Esophagus squamous epithelium (tissue), 5 donors: ENCODE measurements around the gene PLCB1. TPM values are rescaled to one million over a fixed set of nuclear protein-coding genes. Genes with fewer than 3 reads are reported as not detected.

Experiments used
- DNase-seq: peaks from one replicate; lab custom pipeline; 2025; lab: John Stamatoyannopoulos, UW
- H3K27ac ChIP-seq, 4 donors: fragments of 200-600 bp; sonication (generic); one replicate each; pipeline ENCODE4 v1.5.1; 2016 to 2019; ENCODE audit warnings: mild to moderate bottlenecking in 1 of 4
- H3K27me3 ChIP-seq, 4 donors: fragments of 200-600 bp; sonication (generic); 1 replicate in 3 of 4; 2 replicates in 1 of 4; pipeline versions ENCODE4 v1.5.1 to v1.6.0; 2017 to 2021; ENCODE audit warnings: antibody characterized with exemption in 1 of 4
- H3K36me3 ChIP-seq, 3 donors: fragments of 200-600 bp; sonication (generic); one replicate each; pipeline ENCODE4 v1.5.1; 2016 to 2019
- H3K4me1 ChIP-seq, 3 donors: fragments of 200-600 bp; sonication (generic); one replicate each; pipeline ENCODE4 v1.5.1; 2017 to 2019
- H3K4me3 ChIP-seq, 4 donors: fragments of 200-600 bp; sonication (generic); 1 replicate in 3 of 4; 2 replicates in 1 of 4; pipeline ENCODE4 v1.5.1; 2016 to 2019; ENCODE audit warnings: mild to moderate bottlenecking in 2 of 4, moderate library complexity in 1 of 4
- H3K9me3 ChIP-seq, 3 donors: fragments of 200-600 bp; sonication (generic); one replicate each; pipeline ENCODE4 v1.5.1; 2016 to 2019
- POLR2A ChIP-seq, 4 donors: fragments of 450-650 bp; IDR thresholded peaks; one replicate each; pipeline ENCODE4 v1.6.1; 2017; ENCODE audit warnings: antibody characterized with exemption in 4 of 4, mild to moderate bottlenecking in 4 of 4, moderate library complexity in 3 of 4
- WGBS, 2 donors: methylation state at CpG; one replicate each; pipeline ENCODE4 v1.1.5; 2018; 5-methylcytosine and 5-hydroxymethylcytosine counted together
- intact Hi-C: fragments of 100-400 bp; cut with DNase I; formaldehyde crosslinking; loops from one replicate; pipeline ENCODE4 v1.15.0; 2022
- total RNA-seq, 4 donors: library from RNA; depleted of rRNA; stranded (reverse); fragments of >200 nt; gene quantifications; one replicate each; pipeline ENCODE4 v1.1.0, GENCODE V29; 2016
- TF ChIP-seq, protein P1 (sequence below), 6 experiments: fragments of 450-650 bp in 4 of 6; fragments of 200-600 bp in 2 of 6; sonication (generic) in 2 of 6; IDR thresholded peaks; one replicate each; pipeline ENCODE4 v1.5.1; 2016 to 2019; ENCODE audit warnings: antibody characterized with exemption in 6 of 6, mild to moderate bottlenecking in 4 of 6, moderate library complexity in 4 of 6
- donor health status: DM: yes; HTN: yes; CAD: no.

PLCB1 gene
- total RNA-seq, 4 donors from 2014 or later: 1.9 to 20.4 (median 5.0) TPM

GRCh38 chr20:8924539-8924938 is 792.5 kb downstream of the PLCB1 start:
- no peak overlapping the region for H3K4me3 ChIP-seq
- no peak for TF ChIP-seq POLR2A (IDR thresholded peaks at IDR 0.05)
- TF ChIP-seq, protein P1, sequence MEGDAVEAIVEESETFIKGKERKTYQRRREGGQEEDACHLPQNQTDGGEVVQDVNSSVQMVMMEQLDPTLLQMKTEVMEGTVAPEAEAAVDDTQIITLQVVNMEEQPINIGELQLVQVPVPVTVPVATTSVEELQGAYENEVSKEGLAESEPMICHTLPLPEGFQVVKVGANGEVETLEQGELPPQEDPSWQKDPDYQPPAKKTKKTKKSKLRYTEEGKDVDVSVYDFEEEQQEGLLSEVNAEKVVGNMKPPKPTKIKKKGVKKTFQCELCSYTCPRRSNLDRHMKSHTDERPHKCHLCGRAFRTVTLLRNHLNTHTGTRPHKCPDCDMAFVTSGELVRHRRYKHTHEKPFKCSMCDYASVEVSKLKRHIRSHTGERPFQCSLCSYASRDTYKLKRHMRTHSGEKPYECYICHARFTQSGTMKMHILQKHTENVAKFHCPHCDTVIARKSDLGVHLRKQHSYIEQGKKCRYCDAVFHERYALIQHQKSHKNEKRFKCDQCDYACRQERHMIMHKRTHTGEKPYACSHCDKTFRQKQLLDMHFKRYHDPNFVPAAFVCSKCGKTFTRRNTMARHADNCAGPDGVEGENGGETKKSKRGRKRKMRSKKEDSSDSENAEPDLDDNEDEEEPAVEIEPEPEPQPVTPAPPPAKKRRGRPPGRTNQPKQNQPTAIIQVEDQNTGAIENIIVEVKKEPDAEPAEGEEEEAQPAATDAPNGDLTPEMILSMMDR (IDR thresholded peaks at IDR 0.05): no peak
- WGBS, 2 donors: 57 to 66% methylated on average over 2 of the region's 2 CpGs
- H3K36me3 ChIP-seq: no peaks in the 10 kb centered on the region
- no peak overlapping the region for H3K27ac ChIP-seq
- no peaks in the 10 kb centered on the region for H3K9me3 ChIP-seq
- H3K27me3 ChIP-seq: no peaks in the 10 kb centered on the region
- no peak for DNase-seq
- H3K4me1 ChIP-seq: no peaks in the 10 kb centered on the region
- intact Hi-C loops: no loop called here

DNA sequence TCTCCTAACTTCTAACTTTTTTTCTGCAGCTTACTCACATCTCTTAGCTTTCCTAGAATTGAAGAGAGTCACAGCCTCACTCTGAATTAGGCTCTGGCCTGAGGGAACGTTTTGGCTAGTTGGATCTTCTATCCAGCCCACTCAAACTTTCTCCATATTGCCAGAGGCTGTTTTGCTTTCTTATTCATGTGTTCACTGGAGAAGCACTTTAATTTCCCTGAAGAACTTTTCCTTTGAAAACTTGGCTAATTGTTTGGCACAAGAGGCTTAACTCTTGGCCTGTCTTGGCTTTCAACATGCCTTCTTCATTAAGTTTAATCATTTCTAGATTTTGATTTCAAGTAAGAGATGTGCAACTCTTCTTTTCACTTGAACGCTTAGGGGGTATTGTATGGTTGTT is 798.7 kb downstream of the PLCB1 start:
- DNase-seq: no peak
- Histone ChIP-seq H3K36me3 (no peaks in the 10 kb centered on the region), H3K4me1 (peaks cover 0 to 14% (median 4%) of the 10 kb centered on the region in 3 donors), H3K27me3 (no peaks in the 10 kb centered on the region), H3K27ac (no peak overlapping the region), H3K4me3 (no peak overlapping the region), H3K9me3 (no peaks in the 10 kb centered on the region)
- WGBS, 2 donors: 39 to 47% methylated on average over 2 of the region's 2 CpGs
- TF ChIP-seq, protein P1 (IDR thresholded peaks at IDR 0.05): no peak
- TF ChIP-seq POLR2A (IDR thresholded peaks at IDR 0.05): no peak
- intact Hi-C loops: no loop called here

DNA sequence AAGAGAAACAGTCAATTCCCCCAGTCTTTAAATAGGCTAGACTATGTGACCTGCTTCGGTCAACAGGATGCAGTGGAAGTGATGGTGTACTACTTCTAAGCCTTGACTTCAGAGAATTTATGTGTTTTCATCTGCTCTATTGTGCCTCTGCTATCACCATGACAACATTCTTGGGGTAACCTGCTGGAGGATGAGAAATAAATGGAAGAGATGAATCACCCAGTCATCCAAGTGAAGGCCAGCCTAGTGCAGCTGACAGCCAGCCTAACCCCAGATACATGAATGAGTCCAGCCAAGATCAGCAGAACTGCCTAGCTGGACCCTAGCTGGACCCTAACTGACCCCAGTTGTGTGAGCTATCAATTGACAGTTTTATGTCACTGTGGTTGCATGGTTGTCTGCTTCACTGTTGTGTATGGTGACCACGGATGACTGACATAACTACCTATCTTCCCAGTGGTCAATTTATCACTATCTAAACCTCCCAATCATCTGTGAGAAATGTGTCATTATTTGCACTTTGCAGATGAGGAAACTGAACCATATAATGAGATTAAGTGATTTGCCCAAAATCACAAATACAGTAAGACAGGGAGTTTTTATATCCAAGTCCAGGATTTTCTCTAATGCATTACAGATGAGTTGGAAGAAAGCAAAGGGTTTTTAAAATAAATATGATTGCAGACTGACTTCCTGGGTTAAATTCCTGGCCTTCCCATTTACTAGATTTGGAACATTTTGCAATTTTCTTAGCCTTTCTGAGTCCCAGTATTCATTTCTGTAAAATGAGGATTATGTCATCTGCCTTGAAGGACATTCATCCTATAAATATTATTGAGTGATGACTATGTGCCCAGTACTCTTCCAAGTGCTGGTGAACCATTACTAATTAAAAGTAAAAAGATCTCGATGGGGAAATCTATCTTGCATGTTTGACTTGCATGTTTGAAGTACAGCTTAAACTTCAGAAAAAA is 800.4 kb downstream of the PLCB1 start:
- 32 to 49% methylated on average over 3 of the region's 3 CpGs for WGBS, 2 donors
- TF ChIP-seq, protein P1 (IDR thresholded peaks at IDR 0.05): no peak
- no peak for TF ChIP-seq POLR2A (IDR thresholded peaks at IDR 0.05)
- no peaks in the 10 kb centered on the region for H3K9me3 ChIP-seq
- intact Hi-C loops: no loop called here
- peaks cover 0 to 14% (median 4%) of the 10 kb centered on the region in 3 donors for H3K4me1 ChIP-seq
- no peak for DNase-seq
- no peaks in the 10 kb centered on the region for H3K27me3 ChIP-seq
- peak overlapping the region in 2 of 4 donors; percentile 57 to 67 for H3K27ac ChIP-seq
- H3K4me3 ChIP-seq: no peak overlapping the region
- H3K36me3 ChIP-seq: no peaks in the 10 kb centered on the region

DNA sequence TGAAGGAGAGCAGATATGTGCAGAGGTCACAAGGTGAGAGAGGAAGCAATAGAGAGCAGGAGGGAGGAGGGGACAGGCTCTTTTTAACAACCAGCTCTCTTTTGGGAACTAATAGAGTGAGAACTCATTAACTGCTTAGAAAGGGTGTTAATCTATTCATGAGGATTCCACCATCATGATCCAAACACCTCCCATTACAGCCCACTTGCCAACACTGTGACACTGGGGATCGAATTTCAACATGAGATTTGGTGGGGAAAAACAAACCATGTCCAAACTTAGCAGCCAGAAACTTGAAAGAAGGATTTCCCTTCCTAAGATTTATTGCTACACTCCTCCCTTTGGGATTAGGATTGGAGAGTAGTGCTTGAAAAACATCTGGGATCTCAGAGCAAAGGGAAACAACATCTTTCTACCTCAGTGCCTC is 801.3 kb downstream of the PLCB1 start:
- TF ChIP-seq, protein P1 (IDR thresholded peaks at IDR 0.05): no peak
- no peak for TF ChIP-seq POLR2A (IDR thresholded peaks at IDR 0.05)
- Histone ChIP-seq H3K36me3 (no peaks in the 10 kb centered on the region), H3K4me3 (no peak overlapping the region), H3K27me3 (no peaks in the 10 kb centered on the region), H3K4me1 (peaks cover 0 to 14% (median 4%) of the 10 kb centered on the region in 3 donors), H3K27ac (peak overlapping the region in 1 of 4 donors; percentile 67), H3K9me3 (no peaks in the 10 kb centered on the region)
- 6 to 17% methylated on average over 1 of the region's 1 CpG for WGBS, 2 donors
- no peak for DNase-seq
- intact Hi-C loops: no loop called here

- Histone ChIP-seq H3K4me3 (no peak overlapping the region), H3K4me1 (peaks cover 0 to 14% (median 4%) of the 10 kb centered on the region in 3 donors), H3K36me3 (no peaks in the 10 kb centered on the region), H3K9me3 (no peaks in the 10 kb centered on the region), H3K27me3 (no peaks in the 10 kb centered on the region), H3K27ac (peak overlapping the region in 2 of 4 donors; percentile 34 to 67)
- TF ChIP-seq POLR2A (IDR thresholded peaks at IDR 0.05): no peak
- TF ChIP-seq, protein P1 (IDR thresholded peaks at IDR 0.05): no peak
- 77 to 90% methylated on average over 4 of the region's 4 CpGs for WGBS, 2 donors
- intact Hi-C loops: no loop called here
- DNase-seq: no peak
Observed at GRCh38 chr20:8934362-8934761, 802.3 kb downstream of the PLCB1 start.
